Mucosa of descending colon (tissue), 3 donors: ENCODE data around the gene FGD5. TPM values are rescaled to one million over a fixed set of nuclear protein-coding genes. Genes with fewer than 3 reads are reported as not detected.

Experiments
- ATAC-seq: fragments of 200-7000 bp; cut with Tn5 transposase; one replicate; pipeline ENCODE4 v1.9.1; 2020; ENCODE audit warnings: mild to moderate bottlenecking, moderate library complexity
- DNase-seq, 3 donors: peaks; one replicate each; pipeline ENCODE4 v3.0.0-alpha.2; 2020
- H3K36me3 ChIP-seq: fragments of 200-600 bp; one replicate; pipeline ENCODE4 v1.8.0; 2021; ENCODE audit warnings: low read depth, mild to moderate bottlenecking
- H3K4me1 ChIP-seq: fragments of 200-600 bp; one replicate; pipeline ENCODE4 v1.8.0; 2021; ENCODE audit warnings: low read depth, mild to moderate bottlenecking
- H3K4me3 ChIP-seq: fragments of 200-600 bp; one replicate; pipeline ENCODE4 v1.8.0; 2021; ENCODE audit warnings: mild to moderate bottlenecking
- H3K9me3 ChIP-seq: fragments of 200-600 bp; one replicate; pipeline ENCODE4 v1.8.0; 2021; ENCODE audit warnings: mild to moderate bottlenecking
- intact Hi-C, 2 donors: fragments of 100-400 bp; cut with DNase I in 1 of 2; cut with micrococcal nuclease in 1 of 2; formaldehyde crosslinking; loops; one replicate each; pipeline versions ENCODE4 v1.11.0 to v1.11.1; 2022; cut with DNase I, micrococcal nuclease
- total RNA-seq, 3 donors: library from RNA; stranded (reverse); fragmentation: NEBNext Ultra II Directional in 2 of 3; extraction: Animal tissue kit (Norgen Biotek cat#: 25700) in 2 of 3; gene quantifications; one replicate each; pipeline versions ENCODE4 v1.2.1 to v1.2.4, GENCODE V29; 2021 to 2023
- TF ChIP-seq, protein P1 (sequence below): fragments of 200-600 bp; IDR thresholded peaks from one replicate; pipeline ENCODE4 v1.8.0; 2022; ENCODE audit warnings: antibody characterized with exemption, mild to moderate bottlenecking
- donor health status: DM: no; HTN: no; CAD: no; lungs with moderate emphysema.
- donor health status: DM: no; HTN: no; CAD: no.
- donor health status: DM: no; HTN: yes; CAD: no.

Gene FGD5
- total RNA-seq, 3 donors from 2014 or later: 6.1 to 15.1 (median 9.2) TPM

DNA sequence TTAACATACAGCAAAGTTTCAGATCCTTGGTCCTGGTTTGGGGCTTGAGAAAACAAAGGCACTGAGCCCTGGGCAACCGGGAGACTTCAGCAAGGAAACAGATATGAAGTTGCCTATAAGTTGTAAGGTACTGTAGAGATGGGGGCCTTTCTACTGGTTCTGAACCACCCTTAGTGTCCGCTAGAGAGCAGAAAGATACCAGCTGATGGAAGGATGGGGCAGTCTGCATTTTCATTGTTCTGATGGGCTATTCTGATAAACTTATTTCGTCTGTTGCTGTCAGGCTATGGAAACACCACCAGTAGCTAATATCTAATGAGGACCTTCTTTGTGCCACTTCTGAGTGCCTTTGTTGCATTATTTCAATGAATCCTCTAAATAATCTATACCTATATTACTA, 38.7 kb downstream of the FGD5 start:
- intact Hi-C loops: no loop called here
- Histone ChIP-seq H3K9me3 (no peaks in the 10 kb centered on the region), H3K4me3 (no peak overlapping the region), H3K4me1 (no peaks in the 10 kb centered on the region), H3K36me3 (no peaks in the 10 kb centered on the region)
- DNase-seq (no peak), ATAC-seq (peak; percentile 65)
- TF ChIP-seq, protein P1, sequence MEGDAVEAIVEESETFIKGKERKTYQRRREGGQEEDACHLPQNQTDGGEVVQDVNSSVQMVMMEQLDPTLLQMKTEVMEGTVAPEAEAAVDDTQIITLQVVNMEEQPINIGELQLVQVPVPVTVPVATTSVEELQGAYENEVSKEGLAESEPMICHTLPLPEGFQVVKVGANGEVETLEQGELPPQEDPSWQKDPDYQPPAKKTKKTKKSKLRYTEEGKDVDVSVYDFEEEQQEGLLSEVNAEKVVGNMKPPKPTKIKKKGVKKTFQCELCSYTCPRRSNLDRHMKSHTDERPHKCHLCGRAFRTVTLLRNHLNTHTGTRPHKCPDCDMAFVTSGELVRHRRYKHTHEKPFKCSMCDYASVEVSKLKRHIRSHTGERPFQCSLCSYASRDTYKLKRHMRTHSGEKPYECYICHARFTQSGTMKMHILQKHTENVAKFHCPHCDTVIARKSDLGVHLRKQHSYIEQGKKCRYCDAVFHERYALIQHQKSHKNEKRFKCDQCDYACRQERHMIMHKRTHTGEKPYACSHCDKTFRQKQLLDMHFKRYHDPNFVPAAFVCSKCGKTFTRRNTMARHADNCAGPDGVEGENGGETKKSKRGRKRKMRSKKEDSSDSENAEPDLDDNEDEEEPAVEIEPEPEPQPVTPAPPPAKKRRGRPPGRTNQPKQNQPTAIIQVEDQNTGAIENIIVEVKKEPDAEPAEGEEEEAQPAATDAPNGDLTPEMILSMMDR: no peak

DNA sequence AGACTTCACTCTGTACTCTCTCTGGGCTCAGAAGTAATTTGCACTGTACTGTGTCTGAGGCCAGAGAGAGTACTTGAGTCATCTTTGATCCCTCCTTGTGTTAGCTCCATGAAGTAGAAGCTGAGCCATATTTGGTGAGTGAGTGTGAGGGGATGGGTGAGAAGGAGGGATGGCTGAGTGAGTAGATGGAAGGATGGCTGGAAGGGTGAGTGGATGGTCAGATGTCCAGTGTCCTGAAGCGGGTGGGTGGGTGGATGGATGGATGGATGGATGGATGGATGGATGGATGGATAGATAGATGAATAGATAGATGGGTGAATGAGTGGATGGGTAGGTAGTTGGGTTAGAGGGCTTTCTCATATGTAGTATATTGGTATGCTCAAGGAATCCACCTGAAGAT, 39.3 kb downstream of the FGD5 start:
- H3K9me3 ChIP-seq: no peaks in the 10 kb centered on the region
- TF ChIP-seq, protein P1: no peak
- no peak for ATAC-seq
- no peak overlapping the region for H3K4me3 ChIP-seq
- intact Hi-C loops: no loop called here
- H3K36me3 ChIP-seq: no peaks in the 10 kb centered on the region
- H3K4me1 ChIP-seq: no peaks in the 10 kb centered on the region
- no peak for DNase-seq

DNA sequence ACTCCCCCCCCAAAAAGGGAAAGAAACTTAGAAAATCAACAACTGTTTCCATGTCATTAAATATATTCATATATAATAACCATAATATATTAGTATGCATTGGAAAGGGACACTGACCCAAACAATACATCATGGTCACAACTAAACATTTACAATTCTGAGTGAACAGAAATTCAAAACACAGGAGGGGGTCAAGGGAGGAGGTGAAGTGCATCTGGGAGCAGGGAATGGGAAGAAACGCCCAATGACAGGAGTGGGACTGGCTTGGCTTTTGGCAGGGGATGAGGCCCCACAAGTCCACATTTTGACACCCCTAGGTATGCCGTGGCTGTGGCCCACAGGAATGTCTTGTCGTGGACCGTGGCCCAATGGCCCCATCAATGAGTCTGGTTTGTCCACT, 41.1 kb downstream of the FGD5 start:
- DNase-seq (no peak), ATAC-seq (no peak)
- intact Hi-C loops: no loop called here
- no peaks in the 10 kb centered on the region for H3K9me3 ChIP-seq
- no peaks in the 10 kb centered on the region for H3K4me1 ChIP-seq
- TF ChIP-seq, protein P1: no peak
- H3K36me3 ChIP-seq: no peaks in the 10 kb centered on the region
- H3K4me3 ChIP-seq: no peak overlapping the region

GRCh38 chr3:14861031-14861430, 42.3 kb downstream of the FGD5 start:
- TF ChIP-seq, protein P1: no peak
- Histone ChIP-seq H3K4me1 (no peaks in the 10 kb centered on the region), H3K9me3 (no peaks in the 10 kb centered on the region), H3K4me3 (no peak overlapping the region), H3K36me3 (no peaks in the 10 kb centered on the region)
- intact Hi-C loops: no loop called here
- DNase-seq: no peak
- ATAC-seq: peak; percentile 15

DNA sequence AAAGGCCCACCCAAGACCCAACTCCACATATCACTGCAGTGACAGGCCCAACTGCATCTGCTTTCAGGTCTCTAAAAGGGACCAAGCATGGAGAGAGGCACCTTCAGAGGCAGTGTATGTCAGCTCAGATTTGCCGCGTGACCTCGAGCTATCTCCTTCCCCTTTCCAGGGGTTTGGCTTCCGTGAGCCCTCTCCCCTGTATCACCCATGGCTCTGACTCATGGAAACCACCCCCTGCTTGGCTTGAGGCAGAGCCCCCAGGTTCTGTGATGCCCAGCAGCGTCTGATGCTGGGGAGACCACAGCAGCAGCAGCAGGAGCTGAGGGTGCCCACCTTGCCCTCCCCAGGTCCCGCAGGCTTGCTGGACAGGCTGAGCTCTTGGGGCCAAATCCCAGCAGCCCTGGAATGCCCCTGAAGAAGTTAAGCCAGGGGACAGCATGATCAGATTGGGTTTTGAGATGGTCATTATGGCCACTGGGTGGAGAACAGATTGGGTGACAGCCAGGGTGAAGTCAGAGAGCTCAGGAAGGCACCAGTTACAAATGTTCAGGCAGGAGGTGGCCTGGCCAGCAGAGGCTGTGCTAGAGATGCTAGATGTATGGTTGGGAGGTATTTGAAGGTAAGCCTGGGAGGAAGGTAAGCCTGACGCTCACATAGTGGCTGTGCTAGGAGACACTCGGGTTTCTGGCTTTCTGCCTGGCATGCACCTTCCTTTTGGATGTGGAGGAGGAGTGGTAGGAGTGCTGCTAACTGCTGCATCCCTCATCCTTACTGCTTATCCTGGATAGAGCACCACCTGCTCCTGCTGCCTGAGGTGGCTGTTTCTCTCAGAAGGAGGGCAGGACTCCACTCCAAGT, 42.9 kb downstream of the FGD5 start:
- no peaks in the 10 kb centered on the region for H3K4me1 ChIP-seq
- TF ChIP-seq, protein P1: no peak
- peak; percentile 24 for ATAC-seq

More for the DNA sequence above, 42.9 kb downstream of the FGD5 start:
- no peak for DNase-seq
- intact Hi-C loops: no loop called here
- H3K9me3 ChIP-seq: no peaks in the 10 kb centered on the region
- H3K4me3 ChIP-seq: no peak overlapping the region
- no peaks in the 10 kb centered on the region for H3K36me3 ChIP-seq
